Activated T-cell treated with anti-CD3 and anti-CD28 coated beads for 4 hours (primary cell): ENCODE data around the gene RAMP2.
A peak's percentile ranks its signal among the peaks of the same experiment; 100 is the strongest.

ENCODE experiments used
- DNase-seq: peaks from one replicate; pipeline ENCODE4 v3.0.0-alpha.2; 2020

Gene RAMP2

GRCh38 chr17:42795465-42795864 is 34.4 kb downstream of the RAMP2 start:
- no peak for DNase-seq

GRCh38 chr17:42796066-42796758 is 35.2 kb downstream of the RAMP2 start:
- no peak for DNase-seq

- no peak for DNase-seq
Measured at GRCh38 chr17:42797067-42798007, 36.3 kb downstream of the RAMP2 start.

GRCh38 chr17:42798011-42798382 is 37.0 kb downstream of the RAMP2 start:
- DNase-seq = no peak

GRCh38 chr17:42798383-42799380 is 37.7 kb downstream of the RAMP2 start, which contains the start of the genes CNTD1 and COA3:
TSS of gene CNTD1 (plus strand) at chr17:42798861. CDS start at chr17:42799068, 207 bp downstream.
TSS of gene COA3 (minus strand) at chr17:42798704. CDS start at chr17:42798681, 23 bp downstream.
- peak; percentile 65 for DNase-seq

GRCh38 chr17:42803074-42803883 is 42.3 kb downstream of the RAMP2 start:
- no peak for DNase-seq

- no peak for DNase-seq
Measured at GRCh38 chr17:42804918-42805367, 43.9 kb downstream of the RAMP2 start.

- DNase-seq = no peak
Measured at GRCh38 chr17:42806249-42806648, 45.2 kb downstream of the RAMP2 start.

- DNase-seq = no peak
Measured at GRCh38 chr17:42809250-42809649, 48.2 kb downstream of the RAMP2 start.
